Endometrial microvascular endothelial cells (primary cell): ENCODE results near the gene C11orf52. TPM values are rescaled to one million over a fixed set of nuclear protein-coding genes. Genes with fewer than 3 reads are reported as not detected.

ENCODE experiments used
- in situ Hi-C: cut with HindIII; loops from 2 replicates; pipeline ENCODE4 v1.10.0; 2017; ENCODE audit warnings: low sequenced_read_pairs, low pct_unique_long_range_greater_than_20kb; ENCODE audit errors: inconsistent ontology term
- total RNA-seq: library from RNA; depleted of rRNA; stranded (reverse); fragments of >200 nt; gene quantifications from one replicate; pipeline ENCODE4 v1.2.3, GENCODE V29; 2015; ENCODE audit errors: inconsistent ontology term

Gene C11orf52
- total RNA-seq, 1 donor from 2014 or later, result 12.6 TPM

GRCh38 chr11:111935317-111936039 lies 16.8 kb downstream of the C11orf52 start:
- in situ Hi-C loops, result no loop called here

DNA sequence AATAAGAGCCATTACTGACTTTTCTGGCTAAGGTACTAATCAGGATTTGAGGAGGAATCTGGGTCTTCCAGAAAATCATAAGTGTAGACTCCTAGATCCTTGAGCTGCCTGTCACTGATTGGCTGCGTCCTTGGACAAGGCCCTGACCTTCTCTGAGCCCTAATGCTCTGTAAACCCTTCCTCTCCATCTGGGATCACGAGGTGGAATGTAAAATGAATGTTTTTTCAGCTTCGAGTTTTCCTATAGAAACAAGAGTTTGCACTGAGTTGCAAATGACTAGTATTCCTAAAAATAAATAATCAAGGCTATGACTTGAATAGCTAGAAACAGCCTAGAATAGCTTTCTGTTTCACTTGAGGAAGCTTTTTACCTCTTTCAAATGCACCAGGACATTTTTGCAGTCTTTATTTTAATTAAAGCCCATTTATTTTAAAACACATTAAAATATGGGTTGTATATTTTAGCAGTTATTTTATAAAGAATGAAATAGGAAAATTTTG lies 17.4 kb downstream of the C11orf52 start:
- in situ Hi-C loops, result no loop called here

- in situ Hi-C loops, result no loop called here
These were observed 18.7 kb downstream of the C11orf52 start for GRCh38 chr11:111937461-111937769.

DNA sequence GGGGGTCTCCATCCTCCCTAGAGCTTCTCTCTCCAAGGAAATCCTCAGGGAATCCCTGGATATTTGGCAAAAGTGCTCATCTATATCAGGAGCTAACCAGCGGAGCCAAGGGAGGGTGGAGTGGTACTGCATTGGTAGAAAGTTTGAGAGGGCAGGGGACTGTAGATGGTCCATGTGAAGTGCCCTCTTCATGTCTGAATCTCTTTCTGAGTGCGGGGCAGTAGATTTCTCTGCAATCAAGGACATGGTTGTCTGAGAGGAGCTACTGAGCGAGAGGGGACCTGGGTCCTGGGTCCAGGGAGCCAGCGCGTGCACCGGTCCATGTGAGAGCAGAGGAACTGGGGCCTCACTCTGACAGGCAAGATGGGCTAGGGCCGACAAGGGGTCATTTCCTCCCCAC lies 19.1 kb downstream of the C11orf52 start:
- in situ Hi-C loops, result no loop called here

DNA sequence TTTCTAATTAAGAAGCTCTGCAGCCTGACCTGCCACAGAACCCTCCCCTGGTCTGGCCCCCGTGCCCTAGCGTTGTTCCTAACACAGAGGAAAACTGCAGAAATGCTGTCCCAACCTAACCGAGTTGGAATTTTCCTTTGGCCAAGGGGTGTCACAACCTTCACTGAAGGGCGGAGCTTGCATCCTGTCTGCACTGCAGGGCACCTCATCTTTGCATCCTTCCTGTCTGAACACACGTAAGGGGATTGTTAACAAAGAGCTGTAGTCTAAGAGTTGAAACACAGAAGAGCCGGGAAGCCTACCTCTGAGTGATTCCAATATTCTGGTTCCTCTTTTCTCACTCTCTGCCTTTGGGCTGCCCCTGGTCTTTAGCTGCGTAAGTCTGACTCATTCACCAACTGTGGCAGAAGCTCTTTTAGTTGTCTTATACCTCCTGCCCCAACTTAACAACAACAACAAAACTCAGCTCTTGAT lies 20.0 kb downstream of the C11orf52 start:
- in situ Hi-C loops, result no loop called here

DNA sequence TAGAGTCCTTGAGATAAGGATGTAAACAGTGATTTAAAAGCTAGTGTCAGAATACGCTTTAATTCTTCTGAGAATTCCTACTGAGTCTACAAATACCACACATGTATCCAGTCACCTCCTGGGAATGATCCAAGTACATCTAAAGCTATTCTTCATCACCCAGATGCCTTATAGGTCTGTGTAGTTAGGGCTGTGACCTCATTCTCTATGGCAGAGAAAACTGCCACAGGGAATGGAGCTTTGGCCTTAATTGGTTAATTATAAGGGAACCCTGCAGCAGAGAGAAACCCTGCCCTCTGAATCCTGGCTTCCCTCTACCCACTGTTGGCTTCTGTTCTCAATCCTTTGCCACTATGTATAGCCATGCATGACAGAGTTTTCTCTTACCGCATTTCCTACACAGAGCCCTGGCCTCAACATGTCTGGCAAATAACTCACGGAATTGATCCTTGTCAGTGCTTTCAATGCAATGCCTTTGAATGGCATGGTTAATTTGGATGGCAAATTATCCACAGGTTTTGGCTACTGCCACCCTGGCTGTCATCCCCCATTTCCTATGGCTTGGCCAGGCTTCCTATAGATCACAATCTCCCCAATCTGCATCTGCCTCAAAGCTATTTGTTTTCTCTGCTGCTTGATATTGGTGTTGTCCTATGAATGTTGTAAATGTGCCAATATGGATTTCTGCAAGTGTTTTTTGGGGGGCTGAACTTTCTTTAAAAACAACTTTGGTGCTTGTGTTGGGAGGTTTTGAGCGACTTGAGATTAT lies 21.3 kb downstream of the C11orf52 start:
- in situ Hi-C loops, result no loop called here

DNA sequence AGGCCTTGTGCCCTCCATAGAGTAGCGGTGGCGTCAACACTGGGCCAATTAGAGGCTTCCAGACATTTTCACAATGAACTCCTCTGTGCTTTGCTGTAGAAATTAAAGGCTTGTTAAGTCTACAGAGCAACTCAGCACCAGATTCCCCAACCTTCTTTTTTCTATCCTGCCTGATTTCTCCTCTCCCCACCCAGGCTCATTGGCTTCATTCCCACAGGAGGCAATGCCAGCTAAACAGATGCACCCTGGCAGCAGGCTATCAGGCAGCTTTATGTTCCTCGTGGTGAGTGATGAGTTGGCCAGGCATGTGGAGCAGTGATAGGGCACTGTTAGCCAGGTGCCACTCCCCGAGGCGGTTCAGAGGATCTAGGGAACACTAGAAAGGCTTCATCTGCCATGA lies 23.2 kb downstream of the C11orf52 start:
- in situ Hi-C loops, result no loop called here

GRCh38 chr11:111942829-111943228 lies 24.1 kb downstream of the C11orf52 start:
- in situ Hi-C loops, result no loop called here

- in situ Hi-C loops, result no loop called here
These were observed 25.4 kb downstream of the C11orf52 start for GRCh38 chr11:111944139-111944538.

DNA sequence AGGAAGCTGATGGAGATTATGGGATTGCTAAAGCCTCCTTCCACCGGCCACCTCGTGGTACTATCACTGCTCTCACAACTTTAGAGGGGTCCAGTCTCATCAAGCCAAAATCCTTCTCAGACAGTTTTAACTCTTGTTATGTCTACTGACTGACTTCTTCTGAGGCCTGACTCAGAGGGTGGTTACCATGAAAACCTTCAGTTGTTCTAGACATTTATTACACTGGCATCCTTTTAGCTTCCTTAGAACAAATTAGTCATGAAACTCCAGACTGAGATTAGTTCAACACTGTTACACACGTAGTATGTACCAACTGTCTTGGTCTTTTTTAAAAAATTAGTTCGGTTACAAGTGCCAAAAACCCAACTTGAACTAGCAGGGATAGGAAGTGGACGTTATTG lies 25.9 kb downstream of the C11orf52 start:
- in situ Hi-C loops, result no loop called here

DNA sequence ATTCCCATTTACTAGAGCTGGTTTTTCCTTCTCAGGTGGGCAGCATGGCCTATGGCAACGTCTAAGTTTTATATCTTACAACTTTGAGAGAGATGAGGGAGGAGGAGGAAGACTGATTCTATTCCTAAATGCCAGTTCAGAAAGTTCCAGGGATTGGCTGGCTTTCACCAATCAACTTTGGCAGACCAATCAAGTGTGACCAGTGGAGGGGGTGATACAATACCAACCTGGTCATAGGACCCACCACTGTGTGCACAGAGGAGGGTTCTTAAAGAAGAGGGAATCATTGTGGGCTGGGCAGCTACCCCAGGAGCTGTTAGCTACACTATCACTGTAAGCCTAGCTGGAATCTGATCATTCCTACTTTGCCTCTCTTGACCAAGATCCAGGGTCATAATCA lies 26.5 kb downstream of the C11orf52 start:
- in situ Hi-C loops, result no loop called here

GRCh38 chr11:111946499-111946898 lies 27.8 kb downstream of the C11orf52 start:
- in situ Hi-C loops, result no loop called here

GRCh38 chr11:111947143-111947542 lies 28.4 kb downstream of the C11orf52 start:
- in situ Hi-C loops, result no loop called here

DNA sequence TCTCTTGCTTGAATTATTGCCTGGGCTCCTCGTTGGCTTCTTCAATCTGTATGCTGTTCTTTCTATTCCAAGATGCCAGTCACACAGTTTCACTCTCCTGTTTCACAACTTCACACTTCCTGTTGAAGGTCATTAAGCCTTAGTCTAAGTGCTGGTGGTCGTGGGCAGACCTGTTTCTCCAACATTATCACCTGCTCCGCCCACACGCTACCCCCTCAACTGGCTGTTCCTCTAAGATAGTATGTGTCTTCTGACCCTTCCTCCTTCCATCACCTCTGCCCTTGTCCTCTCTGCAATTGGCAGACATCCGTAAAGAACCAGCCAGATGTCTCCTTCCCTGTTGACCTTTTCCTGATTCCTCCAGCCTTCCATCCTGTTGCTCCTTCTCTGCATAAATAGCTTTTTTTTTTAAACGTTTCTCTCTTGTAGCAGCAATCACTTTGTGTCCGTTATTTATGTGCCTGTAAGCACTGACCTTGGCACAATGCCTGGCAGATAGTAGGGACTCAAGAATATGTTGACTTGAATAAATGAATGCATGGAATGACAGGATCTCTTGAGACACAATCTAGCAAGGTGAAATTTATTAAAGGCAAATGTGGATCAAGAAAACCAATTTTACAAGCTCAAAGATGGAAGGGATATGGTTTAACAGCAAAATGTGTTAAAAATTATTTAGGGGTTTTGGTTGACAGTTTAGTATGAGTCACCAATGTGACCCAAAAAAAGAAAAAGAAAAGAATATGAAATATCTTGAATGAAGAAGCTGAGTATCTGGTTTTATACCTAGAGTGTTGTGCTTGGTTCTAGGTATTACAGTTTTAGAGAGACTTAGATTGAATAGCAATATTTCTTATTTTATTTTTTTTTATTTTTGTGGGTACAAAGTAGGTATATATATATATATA lies 31.1 kb downstream of the C11orf52 start:
- in situ Hi-C loops, result no loop called here

- in situ Hi-C loops, result no loop called here
These were observed 32.9 kb downstream of the C11orf52 start for GRCh38 chr11:111951565-111951964.

DNA sequence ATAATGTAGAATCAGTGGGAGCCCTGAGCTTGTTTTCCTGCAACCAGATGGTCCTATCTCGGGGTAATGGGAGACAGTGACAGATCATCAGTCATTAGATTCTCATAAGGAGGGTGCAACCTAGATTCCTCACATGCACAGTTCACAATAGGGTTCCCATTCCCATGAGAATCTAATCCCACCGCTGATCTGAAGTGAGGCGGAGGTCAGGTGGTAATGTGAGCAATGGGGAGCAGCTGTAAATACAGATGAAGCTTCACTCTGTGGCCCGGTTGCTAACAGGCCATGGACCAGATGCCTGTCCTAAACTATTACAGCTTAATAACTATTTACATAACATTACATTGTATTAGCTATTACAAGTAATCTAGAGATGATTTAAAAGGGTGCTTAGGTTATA lies 35.4 kb downstream of the C11orf52 start:
- in situ Hi-C loops, result no loop called here

- in situ Hi-C loops, result no loop called here
These were observed 39.1 kb downstream of the C11orf52 start for GRCh38 chr11:111957663-111958444.

DNA sequence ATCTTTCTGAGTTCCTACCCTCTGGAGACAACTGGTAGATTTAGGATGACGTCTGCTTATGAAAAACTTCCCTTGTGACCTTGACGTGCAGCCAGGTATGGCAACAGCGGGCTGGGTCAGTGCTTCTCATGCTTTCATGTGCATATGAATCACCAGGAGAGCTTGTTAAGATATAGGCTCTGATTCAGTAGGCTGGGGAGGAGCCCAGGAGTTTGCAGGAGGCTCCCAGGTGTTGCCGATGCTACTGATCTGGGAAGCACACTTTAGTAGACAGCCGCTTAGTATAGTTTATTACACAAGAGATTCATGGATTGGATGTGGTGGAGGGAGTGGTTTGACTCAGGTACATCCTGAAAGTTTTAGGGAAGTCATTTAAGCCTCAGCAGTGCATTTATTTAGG lies 42.2 kb downstream of the C11orf52 start:
- in situ Hi-C loops, result no loop called here
